Psoas muscle (tissue), 8 donors: Measurements from ENCODE around the gene AP2A2. TPM values are rescaled to one million over a fixed set of nuclear protein-coding genes. Genes with fewer than 3 reads are reported as not detected.

Experiments used
- ATAC-seq, 4 donors: fragments of 200-7000 bp; cut with Tn5 transposase; one replicate each; pipeline ENCODE4 v1.9.1; 2020; ENCODE audit warnings: moderate library complexity in 3 of 4, mild to moderate bottlenecking in 2 of 4
- DNase-seq, 2 donors: peaks; one replicate each; pipeline ENCODE4 v3.0.0-alpha.2; 2020
- H3K27ac ChIP-seq: fragments of 200-600 bp; one replicate; pipeline ENCODE4 v1.8.0; 2022
- H3K27me3 ChIP-seq, 3 donors: fragments of 200-600 bp in 1 of 3; one replicate each; pipeline versions ENCODE4 v1.6.1 to v1.8.0; 2013 to 2022; ENCODE audit warnings: low read length in 2 of 3, mild to moderate bottlenecking in 2 of 3, moderate library complexity in 1 of 3; ENCODE audit not compliant: insufficient read depth in 3 of 3
- H3K36me3 ChIP-seq, 2 donors: fragments of 200-600 bp in 1 of 2; one replicate each; pipeline versions ENCODE4 v1.6.1 to v1.8.0; 2013 to 2022; ENCODE audit warnings: low read depth in 1 of 2, mild to moderate bottlenecking in 1 of 2, moderate library complexity in 1 of 2; ENCODE audit not compliant: insufficient read depth in 1 of 2
- H3K4me1 ChIP-seq: fragments of 200-600 bp; one replicate; pipeline ENCODE4 v1.8.0; 2022
- H3K4me3 ChIP-seq: fragments of 200-600 bp; one replicate; pipeline ENCODE4 v1.8.0; 2022; ENCODE audit warnings: mild to moderate bottlenecking
- H3K9me3 ChIP-seq: fragments of 200-600 bp; one replicate; pipeline ENCODE4 v1.8.0; 2022
- WGBS, 3 donors: extraction: QIAGEN DNeasy Blood & Tissue Kit; methylation state at CpG; one replicate each; pipeline versions ENCODE4 v1.1.6 to v1.1.7; 2013; 5-methylcytosine and 5-hydroxymethylcytosine counted together
- intact Hi-C, 2 donors: fragments of 100-400 bp; cut with DNase I; formaldehyde crosslinking; loops; one replicate each; pipeline versions ENCODE4 v1.11.0 to v1.14.2; 2022
- polyA plus RNA-seq, 3 donors: library from polyadenylated mRNA; stranded (reverse); fragments of 200-250 nt; gene quantifications; one replicate each; pipeline ENCODE4 v1.2.3, GENCODE V29; 2013
- total RNA-seq, 4 donors: library from RNA; stranded (reverse); fragmentation: NEBNext Ultra II Directional in 2 of 4; extraction: Animal tissue kit (Norgen Biotek cat#: 25700) in 2 of 4; gene quantifications; one replicate each; pipeline versions ENCODE4 v1.2.1 to v1.2.4, GENCODE V29; 2021 to 2023
- TF ChIP-seq, protein P1 (sequence below): fragments of 200-600 bp; IDR thresholded peaks from one replicate; pipeline ENCODE4 v1.8.0; 2022; ENCODE audit warnings: antibody characterized with exemption
- donor health status: healthy with polysubstance abuse.
- donor health status: DM: no; HTN: no; CAD: no; lungs with moderate emphysema.
- donor health status: Bipolar disorder and iron deficiency.
- donor health status: healthy.
- donor health status: DM: yes; HTN: yes; CAD: no.
- donor health status: DM: no; HTN: no; CAD: no.
- donor health status: DM: no; HTN: no; CAD: no.
- donor health status: DM: yes; HTN: yes; CAD: no.

The AP2A2 gene
- total and polyA plus RNA-seq, 7 donors = 15.9 to 31.4 (median 26.5) TPM

- intact Hi-C loops = no loop called here
- Histone ChIP-seq H3K4me3 (no peak overlapping the region), H3K9me3 (no peaks in the 10 kb centered on the region), H3K27me3 (peaks cover 0 to 2% (median 0%) of the 10 kb centered on the region in 3 donors), H3K36me3 (no peaks in the 10 kb centered on the region), H3K4me1 (peaks cover 12% of the 10 kb centered on the region), H3K27ac (no peak overlapping the region)
- TF ChIP-seq, protein P1, sequence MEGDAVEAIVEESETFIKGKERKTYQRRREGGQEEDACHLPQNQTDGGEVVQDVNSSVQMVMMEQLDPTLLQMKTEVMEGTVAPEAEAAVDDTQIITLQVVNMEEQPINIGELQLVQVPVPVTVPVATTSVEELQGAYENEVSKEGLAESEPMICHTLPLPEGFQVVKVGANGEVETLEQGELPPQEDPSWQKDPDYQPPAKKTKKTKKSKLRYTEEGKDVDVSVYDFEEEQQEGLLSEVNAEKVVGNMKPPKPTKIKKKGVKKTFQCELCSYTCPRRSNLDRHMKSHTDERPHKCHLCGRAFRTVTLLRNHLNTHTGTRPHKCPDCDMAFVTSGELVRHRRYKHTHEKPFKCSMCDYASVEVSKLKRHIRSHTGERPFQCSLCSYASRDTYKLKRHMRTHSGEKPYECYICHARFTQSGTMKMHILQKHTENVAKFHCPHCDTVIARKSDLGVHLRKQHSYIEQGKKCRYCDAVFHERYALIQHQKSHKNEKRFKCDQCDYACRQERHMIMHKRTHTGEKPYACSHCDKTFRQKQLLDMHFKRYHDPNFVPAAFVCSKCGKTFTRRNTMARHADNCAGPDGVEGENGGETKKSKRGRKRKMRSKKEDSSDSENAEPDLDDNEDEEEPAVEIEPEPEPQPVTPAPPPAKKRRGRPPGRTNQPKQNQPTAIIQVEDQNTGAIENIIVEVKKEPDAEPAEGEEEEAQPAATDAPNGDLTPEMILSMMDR = no peak
- WGBS, 3 donors = 52 to 61% (median 58%) methylated on average over 20 of the region's 20 CpGs
- no peak for ATAC-seq
- no peak for DNase-seq
These were observed 104.9 kb downstream of the AP2A2 start for GRCh38 chr11:1030556-1030955.

- ATAC-seq (no peak), DNase-seq (no peak)
- Histone ChIP-seq H3K36me3 (no peaks in the 10 kb centered on the region), H3K27me3 (peaks cover 0 to 4% (median 0%) of the 10 kb centered on the region in 3 donors), H3K4me3 (no peak overlapping the region), H3K4me1 (peaks cover 12% of the 10 kb centered on the region), H3K27ac (no peak overlapping the region), H3K9me3 (no peaks in the 10 kb centered on the region)
- intact Hi-C loops = no loop called here
- TF ChIP-seq, protein P1 = no peak
- WGBS, 3 donors = 74 to 82% (median 78%) methylated on average over 27 to 30 of the region's 30 CpGs
These were observed 105.6 kb downstream of the AP2A2 start for GRCh38 chr11:1031121-1031899.

- H3K4me3 ChIP-seq = no peak overlapping the region
- DNase-seq (no peak), ATAC-seq (no peak)
- no peak overlapping the region for H3K27ac ChIP-seq
- H3K36me3 ChIP-seq = no peaks in the 10 kb centered on the region
- no peaks in the 10 kb centered on the region for H3K9me3 ChIP-seq
- WGBS, 3 donors = 96 to 97% (median 97%) methylated on average over 12 of the region's 12 CpGs
- TF ChIP-seq, protein P1 = no peak
- intact Hi-C loops = no loop called here
- H3K27me3 ChIP-seq = peaks cover 0 to 4% (median 0%) of the 10 kb centered on the region in 3 donors
- H3K4me1 ChIP-seq = peaks cover 12% of the 10 kb centered on the region
These were observed 106.7 kb downstream of the AP2A2 start for GRCh38 chr11:1032310-1032891.

- TF ChIP-seq, protein P1 = no peak
These were observed 107.5 kb downstream of the AP2A2 start for GRCh38 chr11:1033016-1033798.

More at GRCh38 chr11:1033016-1033798, 107.5 kb downstream of the AP2A2 start:
- intact Hi-C loops = no loop called here
- Histone ChIP-seq H3K4me1 (peaks cover 12% of the 10 kb centered on the region), H3K36me3 (no peaks in the 10 kb centered on the region), H3K4me3 (no peak overlapping the region), H3K27ac (no peak overlapping the region), H3K27me3 (peaks cover 0 to 4% (median 0%) of the 10 kb centered on the region in 3 donors), H3K9me3 (no peaks in the 10 kb centered on the region)
- WGBS, 3 donors = 68 to 73% (median 70%) methylated on average over 34 to 38 of the region's 38 CpGs
- DNase-seq (no peak), ATAC-seq (no peak)
